GM18499 (cell line): ENCODE measurements around the gene TC2N.
"Not testable (repeated sequence)": the region's sequence is repeated elsewhere in the genome, so short reads cannot be mapped to it uniquely, and the experiment has no call there.

ENCODE experiments used
- ATAC-seq: cut with Tn5 transposase; IDR thresholded peaks from one replicate; pipeline ENCODE4 v1.9.1; 2021; ENCODE audit warnings: moderate number of reproducible peaks; ENCODE audit not compliant: insufficient read depth, unreplicated experiment

TC2N gene

GRCh38 chr14:91835920-91836843 is 31.2 kb downstream of the TC2N start:
- ATAC-seq, result no peak

- ATAC-seq, result no peak
These were observed 32.0 kb downstream of the TC2N start for GRCh38 chr14:91835197-91835919.

- ATAC-seq, result no peak
These were observed 32.8 kb downstream of the TC2N start for GRCh38 chr14:91834571-91834970.

DNA sequence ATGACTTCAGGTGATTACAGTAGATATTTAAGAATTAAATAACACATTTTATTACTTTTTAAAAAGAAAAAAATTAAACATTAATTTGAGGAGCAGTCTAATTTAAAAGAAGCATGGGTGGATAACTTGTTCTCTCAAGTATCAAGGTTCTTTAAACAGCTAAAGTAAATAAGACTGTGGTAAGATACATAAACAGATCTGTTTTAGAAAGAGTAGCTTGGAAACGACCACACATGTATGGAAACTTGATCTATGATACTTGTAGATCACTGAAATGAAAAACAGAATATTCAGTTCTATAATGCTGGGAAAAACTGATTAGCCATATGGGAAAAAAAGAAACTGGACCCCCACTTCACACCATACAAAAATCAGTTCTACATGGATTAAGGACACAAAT is 36.0 kb downstream of the TC2N start:
- ATAC-seq, result no peak

DNA sequence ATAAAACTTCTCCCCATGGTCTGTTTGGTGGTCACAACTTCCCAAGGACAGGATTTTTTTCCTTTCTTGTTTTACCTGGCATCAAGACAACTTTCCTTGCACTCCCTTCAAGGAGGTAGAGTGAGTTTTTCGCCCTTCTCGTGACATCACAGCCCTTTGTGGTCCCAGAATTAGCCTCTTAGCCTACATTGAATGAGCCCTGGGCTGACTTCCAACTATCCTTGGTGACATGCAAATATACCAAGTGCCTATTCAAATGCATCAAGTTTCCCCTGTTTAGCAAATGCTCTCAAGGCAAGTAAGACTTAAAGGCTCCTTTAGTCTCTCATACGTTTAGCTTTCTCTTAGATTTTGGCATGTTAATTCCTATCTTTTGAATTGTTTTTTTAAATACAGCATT is 36.6 kb downstream of the TC2N start:
- peak; percentile 76 for ATAC-seq

- ATAC-seq, result no peak
These were observed 37.8 kb downstream of the TC2N start for GRCh38 chr14:91829511-91829910.

- ATAC-seq, result no peak
These were observed 39.6 kb downstream of the TC2N start for GRCh38 chr14:91827746-91828145.

DNA sequence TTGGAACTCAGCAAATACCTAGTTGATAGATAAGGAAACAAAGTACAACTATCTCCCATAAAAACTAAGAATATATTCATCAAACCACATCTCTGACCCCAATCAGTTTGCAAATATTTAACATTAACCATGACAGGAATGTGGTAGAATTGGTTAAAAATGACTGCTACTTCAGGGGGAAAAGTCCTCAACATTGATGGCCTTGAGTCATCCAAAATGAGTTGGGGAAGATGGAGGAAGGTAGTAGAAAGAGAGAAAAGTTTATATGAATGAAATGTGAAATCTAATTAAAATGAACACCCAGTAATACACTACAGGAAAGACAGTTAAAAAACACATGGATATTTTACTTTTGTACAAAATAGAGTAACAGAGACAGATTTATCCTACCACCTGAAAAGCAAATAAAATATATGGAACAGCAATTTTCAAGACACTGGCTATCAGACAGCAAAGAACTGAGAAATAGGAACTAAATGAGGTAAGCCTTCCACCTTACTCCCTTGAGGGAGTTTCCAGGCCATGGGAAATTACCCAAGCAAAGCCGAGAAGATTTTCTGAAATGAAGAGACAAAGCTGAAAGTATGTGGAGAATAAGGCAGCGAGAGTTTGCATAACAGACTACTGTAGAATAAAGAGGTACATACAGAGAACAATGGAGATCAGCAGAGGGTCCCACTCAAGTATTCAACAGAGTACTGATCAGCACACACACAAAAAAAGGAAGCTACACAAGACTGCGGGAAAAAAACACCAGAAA is 49.6 kb downstream of the TC2N start:
- ATAC-seq, result no peak

DNA sequence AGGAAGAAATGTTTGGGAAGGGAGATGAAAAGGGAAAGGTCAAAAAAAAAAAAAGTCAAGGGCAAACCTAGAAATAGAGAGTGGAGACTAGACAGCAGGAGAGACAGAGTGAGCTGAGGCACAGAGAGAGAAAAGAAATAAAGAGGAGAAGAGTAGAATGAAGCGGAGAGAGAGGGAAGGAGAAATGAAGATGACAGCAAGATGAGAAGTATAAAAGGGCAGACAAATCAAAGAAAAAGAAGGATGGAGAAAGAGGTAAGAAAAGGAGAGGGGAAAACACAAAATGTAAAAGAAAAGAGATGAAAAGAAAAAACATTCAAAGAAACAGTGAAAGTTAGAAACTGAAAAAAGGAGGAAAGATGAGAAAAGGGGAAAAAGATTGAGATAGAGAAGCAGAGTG is 53.0 kb downstream of the TC2N start:
- ATAC-seq, result no peak

DNA sequence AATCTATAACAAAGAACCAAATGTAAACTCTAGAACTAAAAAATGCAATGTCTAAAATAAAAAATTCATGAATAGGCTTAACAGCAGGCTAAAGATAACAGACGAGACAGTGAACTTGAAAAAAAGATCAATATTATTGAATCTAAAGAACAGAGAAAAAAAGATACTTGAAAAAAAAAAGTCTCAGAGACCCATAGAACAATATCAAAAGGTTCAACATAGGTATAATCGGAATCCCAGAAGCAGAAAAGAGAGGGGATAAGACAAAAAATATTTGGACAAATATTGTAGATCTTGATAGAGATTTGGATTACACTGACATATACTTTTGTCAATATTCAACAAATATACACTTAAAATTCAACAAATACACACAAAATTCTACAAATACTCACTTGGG is 56.6 kb downstream of the TC2N start:
- ATAC-seq, result no peak

GRCh38 chr14:91806716-91807115 is 60.6 kb downstream of the TC2N start:
- no peak for ATAC-seq

DNA sequence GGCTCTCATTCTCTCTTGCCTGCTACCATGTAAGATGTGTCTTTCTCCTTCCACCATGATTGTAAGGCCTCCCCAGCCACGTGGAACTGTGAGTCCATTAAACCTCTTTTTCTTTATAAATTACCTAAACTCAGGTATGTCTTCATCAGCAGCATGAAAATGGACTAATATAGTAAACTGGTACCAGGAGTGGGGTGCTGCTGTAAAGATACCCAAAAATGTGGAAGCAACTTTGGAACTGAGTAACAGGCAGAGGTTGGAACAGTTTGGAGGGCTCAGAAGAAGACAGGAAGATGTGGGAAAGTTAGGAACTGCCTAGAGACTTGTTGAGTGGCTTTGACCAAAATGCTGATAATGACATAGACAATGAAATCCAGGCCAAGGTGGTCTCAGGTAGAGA is 61.2 kb downstream of the TC2N start:
- ATAC-seq, result not testable (repeated sequence)

GRCh38 chr14:91805659-91806058 is 61.7 kb downstream of the TC2N start:
- ATAC-seq, result no peak

DNA sequence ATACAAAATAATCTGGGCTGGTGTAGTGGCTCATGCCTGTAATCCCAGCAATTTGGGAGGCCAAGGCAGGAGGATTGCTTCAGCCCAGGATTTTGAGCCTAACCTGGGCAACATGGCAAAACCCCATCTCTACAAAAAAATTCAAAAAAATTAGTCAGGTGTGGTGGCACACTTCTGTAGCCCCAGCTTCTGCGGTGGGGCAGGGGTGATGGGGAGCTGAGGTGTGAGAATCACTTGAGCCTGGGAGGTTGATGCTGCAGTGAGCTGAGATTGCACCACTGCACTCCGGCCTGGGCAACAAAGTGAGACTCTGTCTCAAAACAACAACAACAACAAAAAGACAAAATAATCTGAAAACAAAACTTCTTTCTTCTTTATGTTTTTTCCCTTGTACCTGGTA is 66.0 kb downstream of the TC2N start:
- no peak for ATAC-seq

DNA sequence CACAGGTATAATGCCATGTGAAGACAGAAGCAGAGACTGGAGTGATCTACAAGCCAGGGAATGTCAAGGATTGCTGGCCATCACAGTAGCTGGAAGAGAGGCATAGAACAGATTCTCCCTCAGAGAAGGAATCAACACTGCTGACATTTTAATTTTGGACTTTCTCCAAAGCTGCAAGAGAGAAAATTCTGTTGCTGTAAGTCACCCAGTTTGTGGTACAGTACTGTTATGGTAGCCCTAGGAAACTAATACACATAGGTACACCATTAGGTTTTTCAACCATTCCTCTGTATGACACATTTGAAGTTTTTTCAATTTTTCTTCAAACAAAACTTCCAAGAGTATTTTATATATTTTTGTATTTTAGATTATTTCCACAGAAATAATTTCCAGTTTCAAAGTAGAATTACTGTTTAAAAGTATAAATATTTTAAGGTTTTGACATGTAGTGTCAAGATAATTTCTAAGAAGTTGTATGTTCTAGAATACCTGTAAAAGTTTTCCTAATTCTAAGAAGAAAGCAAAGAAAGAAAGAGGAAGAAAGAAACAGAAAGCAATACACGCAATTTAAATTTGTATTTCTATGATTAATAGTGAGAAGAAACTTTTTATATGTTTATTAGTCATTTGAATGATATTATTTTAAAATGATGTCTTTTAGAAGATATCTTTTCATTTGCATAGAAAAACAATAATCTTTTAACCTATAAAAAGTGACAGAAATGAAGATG is 70.6 kb downstream of the TC2N start:
- ATAC-seq, result no peak

DNA sequence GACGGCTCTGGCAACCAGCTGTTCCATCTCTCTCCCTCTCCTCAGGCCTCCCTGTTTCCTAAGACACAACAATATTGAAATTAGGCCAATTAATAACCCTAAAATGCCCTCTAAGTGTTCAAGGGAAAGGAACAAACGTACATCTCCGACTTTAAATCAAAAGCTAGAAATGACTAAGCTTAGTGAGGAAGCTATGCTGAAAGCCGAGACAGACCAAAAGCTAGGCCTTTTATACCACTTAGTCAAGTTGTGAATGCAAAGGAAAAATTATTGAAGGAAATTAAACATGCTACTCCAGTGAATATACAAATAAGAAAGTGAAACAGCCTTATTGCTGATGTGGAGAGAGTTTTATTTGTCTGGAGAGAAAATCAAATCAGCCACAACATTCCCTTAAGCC is 73.6 kb downstream of the TC2N start:
- ATAC-seq, result no peak

GRCh38 chr14:91786188-91786587 is 81.1 kb downstream of the TC2N start:
- no peak for ATAC-seq

- no peak for ATAC-seq
These were observed 86.9 kb downstream of the TC2N start for GRCh38 chr14:91780452-91780851.

GRCh38 chr14:91778217-91778616 is 89.1 kb downstream of the TC2N start:
- no peak for ATAC-seq
